K562 (cell line): ENCODE data around the gene AHNAK. TPM values are rescaled to one million over a fixed set of nuclear protein-coding genes. Genes with fewer than 3 reads are reported as not detected.

ENCODE experiments used
- ATAC-seq: fragments of 200-7000 bp; cut with Tn5 transposase; 3 replicates; pipeline ENCODE4 v1.9.1; 2020; ENCODE audit warnings: moderate library complexity
- BruUV-seq: library from RNA; stranded (reverse); fragments of 400-500 nt; replicated peaks from 2 replicates; lab custom pipeline; 2021; lab: Mats Ljungman, UMichigan
- CTCF ChIA-PET: fragments of 300-600 bp; formaldehyde crosslinking; extraction: SDS; loops from one replicate; lab custom pipeline; 2021; ENCODE audit warnings: low intra/inter-chr PET ratio; lab: Yijun Ruan, JAX
- POLR2A ChIA-PET: fragments of 300-600, 350-650 bp; sonication (Branson Sonifier 250); formaldehyde crosslinking; extraction: SDS; loops from one replicate; lab custom pipeline; 2021; ENCODE audit warnings: antibody characterized with exemption, inconsistent platforms; lab: Yijun Ruan, JAX
- DNase-seq, 4 experiments: peaks; one replicate each; pipeline versions ENCODE4 v3.0.0 to v3.0.0-alpha.2; 2011 to 2018; ENCODE audit warnings: low spot score in 3 of 4, mixed read lengths in 3 of 4; ENCODE audit errors: extremely low read depth in 1 of 4
- FAIRE-seq: peaks from 2 replicates; lab custom pipeline; 2011; peaks lifted over from hg19 to GRCh38; lab: Jason Lieb, UNC
- H2AFZ ChIP-seq: 2 replicates; pipeline ENCODE4 v1.6.0; 2011; ENCODE audit warnings: low read depth, low read length, control low read depth, inconsistent platforms
- H3K27ac ChIP-seq: fragments of 200-600 bp; 3 replicates; pipeline ENCODE4 v1.8.0; 2011; ENCODE audit warnings: low read depth, mild to moderate bottlenecking, control low read depth, inconsistent platforms, low read length, moderate library complexity, mixed read lengths; ENCODE audit errors: extremely low read depth
- H3K27me3 ChIP-seq, 2 experiments: fragments of 300-600 bp in 1 of 2; 2 replicates in 1 of 2; 3 replicates in 1 of 2; pipeline versions ENCODE4 v1.6.0 to v1.8.0; 2011; ENCODE audit warnings: inconsistent platforms in 2 of 2, low read length in 2 of 2, mild to moderate bottlenecking in 1 of 2, mixed read lengths in 1 of 2, moderate library complexity in 1 of 2; ENCODE audit not compliant: control insufficient read depth in 2 of 2, insufficient read depth in 2 of 2
- H3K36me3 ChIP-seq: fragments of 300-600 bp; 3 replicates; pipeline ENCODE4 v1.8.0; 2011; ENCODE audit warnings: mild to moderate bottlenecking, low read length, inconsistent platforms; ENCODE audit not compliant: control insufficient read depth, insufficient read depth
- H3K4me1 ChIP-seq, 2 experiments: fragments of 200-600 bp in 1 of 2; replicated peaks in 1 of 2; 2 replicates in 1 of 2; 3 replicates in 1 of 2; pipeline versions ENCODE4 v1.5.1 to v1.8.0; 2011; ENCODE audit warnings: inconsistent platforms in 2 of 2, low read length in 2 of 2, mild to moderate bottlenecking in 1 of 2, mixed read lengths in 1 of 2, moderate library complexity in 1 of 2; ENCODE audit not compliant: control insufficient read depth in 2 of 2, insufficient read depth in 2 of 2
- H3K4me2 ChIP-seq: 2 replicates; pipeline ENCODE4 v1.6.1; 2011; ENCODE audit warnings: low read length, control low read depth, inconsistent platforms, mixed read lengths; ENCODE audit not compliant: insufficient read depth
- H3K4me3 ChIP-seq: fragments of 200-600 bp; sonication (generic), shearing (Covaris generic); 2 replicates; pipeline ENCODE4 v1.5.1; 2016; ENCODE audit warnings: control low read depth, inconsistent platforms
- H3K79me2 ChIP-seq: fragments of 200-600 bp; 3 replicates; pipeline ENCODE4 v1.8.0; 2011; ENCODE audit warnings: low read length, inconsistent platforms; ENCODE audit not compliant: control insufficient read depth, insufficient read depth
- H3K9ac ChIP-seq, 2 experiments: 2 replicates each; pipeline versions ENCODE4 v1.6.0 to v1.6.1; 2011; ENCODE audit warnings: low read depth in 2 of 2, low read length in 2 of 2, control low read depth in 1 of 2, inconsistent platforms in 1 of 2, mild to moderate bottlenecking in 1 of 2, mixed read lengths in 1 of 2; ENCODE audit not compliant: insufficient read depth in 1 of 2
- H3K9me1 ChIP-seq: one replicate; pipeline ENCODE4 v1.6.0; 2011; ENCODE audit warnings: inconsistent platforms, mild to moderate bottlenecking, low read length, moderate library complexity; ENCODE audit not compliant: control insufficient read depth, insufficient read depth
- H3K9me3 ChIP-seq: replicated peaks from 2 replicates; pipeline ENCODE4 v1.5.1; 2011; ENCODE audit warnings: low read depth, low read length, inconsistent platforms; ENCODE audit not compliant: control insufficient read depth, insufficient read depth
- H4K20me1 ChIP-seq: replicated peaks from 2 replicates; pipeline ENCODE4 v1.6.1; 2011; ENCODE audit warnings: low read length, inconsistent platforms, mixed read lengths; ENCODE audit not compliant: control insufficient read depth, insufficient read depth
- ARNT ChIP-seq, 2 experiments: fragments of 450-650 bp; IDR thresholded peaks; 2 replicates each; pipeline ENCODE4 v1.6.1; 2016; ENCODE audit warnings: mild to moderate bottlenecking in 1 of 2
- CREB3L1 ChIP-seq: fragments of 450-650 bp; IDR thresholded peaks from 2 replicates; pipeline ENCODE4 v1.6.1; 2014; ENCODE audit warnings: low read depth, mild to moderate bottlenecking, moderate library complexity, borderline replicate concordance
- HEY1 ChIP-seq: fragments of 250-450 bp; sonication (Bioruptor Pico); IDR thresholded peaks from 2 replicates; pipeline ENCODE4 v1.5.0; 2020; ENCODE audit warnings: mild to moderate bottlenecking, moderate library complexity, borderline replicate concordance
- IFI16 ChIP-seq: fragments of 250-450 bp; sonication (Bioruptor Pico); IDR thresholded peaks from 2 replicates; pipeline ENCODE4 v2.1.2; 2022; ENCODE audit warnings: mild to moderate bottlenecking, inconsistent platforms
- NCOR1 ChIP-seq: fragments of 450-650 bp; IDR thresholded peaks from 2 replicates; pipeline ENCODE4 v1.6.1; 2016; ENCODE audit warnings: mild to moderate bottlenecking, moderate library complexity
- PHB2 ChIP-seq: fragments of 450-650 bp; IDR thresholded peaks from 2 replicates; pipeline ENCODE4 v1.6.1; 2017; ENCODE audit warnings: low read depth
- RBFOX2 ChIP-seq: fragments of 200-400 bp; formaldehyde crosslinking; IDR thresholded peaks from 2 replicates; pipeline ENCODE4 v1.6.1; 2017; ENCODE audit warnings: low read depth, mild to moderate bottlenecking, low read length, moderate library complexity
- RBM34 ChIP-seq: fragments of 200-400 bp; formaldehyde crosslinking; IDR thresholded peaks from 2 replicates; pipeline ENCODE4 v1.6.1; 2018; ENCODE audit warnings: low read length, borderline replicate concordance; ENCODE audit not compliant: insufficient read depth
- ZZZ3 ChIP-seq: fragments of 450-650 bp; IDR thresholded peaks from 2 replicates; pipeline ENCODE4 v1.6.1; 2016; ENCODE audit warnings: antibody characterized with exemption, mild to moderate bottlenecking, moderate library complexity
- WGBS: fragments of 100-300 bp; shearing (Covaris generic); methylation state at CpG from one replicate; pipeline ENCODE4 v1.1.6; 2016; ENCODE audit warnings: low coverage, mixed read lengths; ENCODE audit not compliant: insufficient coverage; ENCODE audit errors: missing lambda C conversion rate; 5-methylcytosine and 5-hydroxymethylcytosine counted together
- in situ Hi-C: fragments of 300-500 bp; cut with MboI; formaldehyde crosslinking; loops from 4 replicates; pipeline ENCODE4 v1.15.0; 2018; ENCODE audit warnings: inconsistent platforms, mixed read lengths
- intact Hi-C: fragments of 100-400 bp; cut with micrococcal nuclease; formaldehyde crosslinking; loops from 2 replicates; pipeline ENCODE4 v1.14.2; 2022
- polyA plus RNA-seq, 8 experiments: library from polyadenylated mRNA; depleted of rRNA in 4 of 8; stranded (reverse) in 5 of 8; unstranded in 3 of 8; fragments of >200 nt; fragmentation: Nextera tagmentation in 2 of 8; fragmentation: Illumina TruSeq in 1 of 8; extraction: Ambion mirVana in 2 of 8; extraction: Trizol in 1 of 8; gene quantifications; 2 replicates each; pipeline versions ENCODE4 v1.2.1 to v1.2.3, GENCODE V29; 2011 to 2014; ENCODE audit warnings: inconsistent platforms in 1 of 8, missing spikeins in 1 of 8
- total RNA-seq, 7 experiments: library from RNA; depleted of rRNA in 6 of 7; stranded (reverse); fragments of >200 nt in 6 of 7; fragmentation: Illumina TruSeq in 2 of 7; extraction: Trizol in 2 of 7; gene quantifications; 2 replicates each; pipeline versions ENCODE4 v1.2.1 to v1.2.3, GENCODE V29; 2011 to 2021; ENCODE audit warnings: low replicate concordance in 1 of 7

The AHNAK gene
- total and polyA plus RNA-seq, 9 of the 15 experiments (the other 6 are each of a cell fraction or from before 2014, with no cell fraction given), result 1.5 to 89.7 (median 45.0) TPM

- DNase-seq (no peak), ATAC-seq (no peak), FAIRE-seq (no peak)
- BruUV-seq, result no TSS peak
- Histone ChIP-seq H3K36me3 (no peaks in the 10 kb centered on the region), H2AFZ (peak overlapping the region; percentile 71), H3K79me2 (peaks cover 87% of the 10 kb centered on the region), H3K9me3 (no peaks in the 10 kb centered on the region), H3K4me3 (no peak overlapping the region), H4K20me1 (no peaks in the 10 kb centered on the region; the same call in 1 of the 2 replicates), H3K27ac (peak overlapping the region; percentile 20; the same call in 1 of the 3 replicates), H3K4me2 (peak overlapping the region; percentile 86), H3K27me3 (no peaks in the 10 kb centered on the region), H3K9me1 (peaks cover 6% of the 10 kb centered on the region), H3K9ac (peak overlapping the region; percentile 36 to 95; a peak in 3 of 4 replicates), H3K4me1 (peaks cover 71 to 83% of the 10 kb centered on the region in 2 experiments)
- in situ Hi-C loops (no loop called here), intact Hi-C loops (loop anchor here (1.0 to 2.0 kb wide), 3 partner anchors 33 to 118 kb away; no protein-coding TSS in a partner anchor)
- POLR2A ChIA-PET, result interaction anchor here (0.5 to 3.0 kb wide), 15 partner anchors 10 to 411 kb away, joined by 3 to 17 read pairs (median 5); partner anchors contain the start of genes C11orf98 and EEF1G
- CTCF ChIA-PET, result interaction anchor here (0.7 to 1.1 kb wide), 3 partner anchors 18 to 147 kb away, joined by 3 to 4 read pairs (median 4); no protein-coding TSS in a partner anchor
- 69% methylated on average over 5 of the region's 6 CpGs for WGBS
- no peak for TF ChIP-seq ZZZ3
- TF ChIP-seq RBFOX2, result no peak
- TF ChIP-seq NCOR1, result no peak
- TF ChIP-seq ARNT (IDR thresholded peaks at IDR 0.05), result no peak
- no peak for TF ChIP-seq HEY1
- TF ChIP-seq PHB2, result no peak
- no peak for TF ChIP-seq CREB3L1
- TF ChIP-seq RBM34, result no peak
- no peak for TF ChIP-seq IFI16 (CRISPR knock-in tag)
Observed at GRCh38 chr11:62542111-62542745, 4.4 kb downstream of the AHNAK start.
